NCI-H82 treated with DMSO at 0.1 percent for 48 hours (cell line): Measurements from ENCODE around the gene TBC1D24.
"Not testable (repeated sequence)": the region's sequence is repeated elsewhere in the genome, so short reads cannot be mapped to it uniquely, and the experiment has no call there.

Source experiments
- DNase-seq: peaks from one replicate; lab custom pipeline; 2025; ENCODE audit not compliant: unreplicated experiment; lab: John Stamatoyannopoulos, UW

Gene TBC1D24

GRCh38 chr16:2468725-2469398 lies 6.1 kb upstream of the TBC1D24 start:
- peak; percentile 98 for DNase-seq

- DNase-seq, result no peak
These were observed 5.3 kb upstream of the TBC1D24 start for GRCh38 chr16:2469399-2470233.

- DNase-seq, result no peak
These were observed 4.7 kb upstream of the TBC1D24 start for GRCh38 chr16:2470234-2470601.

- DNase-seq, result no peak
These were observed 4.3 kb upstream of the TBC1D24 start for GRCh38 chr16:2470603-2471015.

- peak; percentile 93 for DNase-seq
These were observed 3.8 kb upstream of the TBC1D24 start, which contains the start of gene NTN3 for GRCh38 chr16:2471016-2471652. NTN3 (plus strand) TSS chr16:2471297; CDS start chr16:2471702, 405 bp downstream.

GRCh38 chr16:2471653-2472487 lies 3.1 kb upstream of the TBC1D24 start:
- no peak for DNase-seq

- no peak for DNase-seq
These were observed 2.5 kb upstream of the TBC1D24 start for GRCh38 chr16:2472488-2472864.

GRCh38 chr16:2472885-2473445 lies 2.0 kb upstream of the TBC1D24 start:
- DNase-seq, result no peak

- peak; percentile 61 for DNase-seq
These were observed 1.4 kb upstream of the TBC1D24 start for GRCh38 chr16:2473446-2473926.

- no peak for DNase-seq
These were observed 689 bp upstream of the TBC1D24 start for GRCh38 chr16:2473999-2474876.

GRCh38 chr16:2475413-2476344 lies 752 bp downstream of the TBC1D24 start:
- DNase-seq, result no peak

- no peak for DNase-seq
These were observed 1.4 kb downstream of the TBC1D24 start for GRCh38 chr16:2476345-2476720.

GRCh38 chr16:2476741-2477140 lies 1.8 kb downstream of the TBC1D24 start:
- no peak for DNase-seq

GRCh38 chr16:2477327-2477726 lies 2.4 kb downstream of the TBC1D24 start:
- DNase-seq, result no peak

- no peak for DNase-seq
These were observed 3.4 kb downstream of the TBC1D24 start for GRCh38 chr16:2478279-2478678.

GRCh38 chr16:2479996-2480395 lies 5.1 kb downstream of the TBC1D24 start:
- not testable (repeated sequence) for DNase-seq

- DNase-seq, result no peak
These were observed 6.0 kb downstream of the TBC1D24 start for GRCh38 chr16:2480948-2481347.

- no peak for DNase-seq
These were observed 6.7 kb downstream of the TBC1D24 start for GRCh38 chr16:2481676-2482075.

GRCh38 chr16:2482249-2482648 lies 7.3 kb downstream of the TBC1D24 start:
- no peak for DNase-seq
